NCI-H345 treated with DMSO at 0.1 percent for 48 hours (cell line): ENCODE measurements around the gene TPBGL.

ENCODE experiments used
- DNase-seq: peaks from one replicate; lab custom pipeline; 2025; ENCODE audit not compliant: unreplicated experiment; lab: John Stamatoyannopoulos, UW

Gene TPBGL

GRCh38 chr11:75208446-75208845 lies 32.1 kb upstream of the TPBGL start:
- no peak for DNase-seq

- DNase-seq, result no peak
Measured at GRCh38 chr11:75212411-75212810, 28.2 kb upstream of the TPBGL start.

GRCh38 chr11:75214411-75214821 lies 26.2 kb upstream of the TPBGL start:
- no peak for DNase-seq

- DNase-seq, result no peak
Measured at GRCh38 chr11:75214843-75215242, 25.7 kb upstream of the TPBGL start.

GRCh38 chr11:75219869-75220268 lies 20.7 kb upstream of the TPBGL start:
- DNase-seq, result no peak

GRCh38 chr11:75223954-75224643 lies 16.5 kb upstream of the TPBGL start:
- DNase-seq, result no peak

- DNase-seq, result no peak
Measured at GRCh38 chr11:75225794-75226193, 14.8 kb upstream of the TPBGL start.

GRCh38 chr11:75229466-75229865 lies 11.1 kb upstream of the TPBGL start:
- no peak for DNase-seq

GRCh38 chr11:75230621-75231020 lies 10.0 kb upstream of the TPBGL start:
- no peak for DNase-seq

GRCh38 chr11:75233754-75234172 lies 6.8 kb upstream of the TPBGL start:
- no peak for DNase-seq

- DNase-seq, result no peak
Measured at GRCh38 chr11:75236062-75236461, 4.5 kb upstream of the TPBGL start.

GRCh38 chr11:75237050-75237449 lies 3.5 kb upstream of the TPBGL start:
- no peak for DNase-seq

GRCh38 chr11:75238595-75239440 lies 1.8 kb upstream of the TPBGL start:
- DNase-seq, result no peak

- no peak for DNase-seq
Measured at GRCh38 chr11:75239531-75240290, 863 bp upstream of the TPBGL start.

GRCh38 chr11:75241036-75241905 lies 697 bp downstream of the TPBGL start:
- peak; percentile 75 for DNase-seq

GRCh38 chr11:75241906-75242644 lies 1.5 kb downstream of the TPBGL start:
- no peak for DNase-seq

- no peak for DNase-seq
Measured at GRCh38 chr11:75242722-75243600, 2.4 kb downstream of the TPBGL start.

GRCh38 chr11:75244052-75244814 lies 3.7 kb downstream of the TPBGL start:
- DNase-seq, result no peak
